SKM-1 (cell line): Measurements from ENCODE around the gene STPG2.

Experiments
- DNase-seq: peaks from one replicate; lab custom pipeline; 2025; ENCODE audit not compliant: unreplicated experiment; lab: John Stamatoyannopoulos, UW

STPG2 gene

GRCh38 chr4:97525236-97525635 lies 618.0 kb downstream of the STPG2 start:
- DNase-seq = no peak

DNA sequence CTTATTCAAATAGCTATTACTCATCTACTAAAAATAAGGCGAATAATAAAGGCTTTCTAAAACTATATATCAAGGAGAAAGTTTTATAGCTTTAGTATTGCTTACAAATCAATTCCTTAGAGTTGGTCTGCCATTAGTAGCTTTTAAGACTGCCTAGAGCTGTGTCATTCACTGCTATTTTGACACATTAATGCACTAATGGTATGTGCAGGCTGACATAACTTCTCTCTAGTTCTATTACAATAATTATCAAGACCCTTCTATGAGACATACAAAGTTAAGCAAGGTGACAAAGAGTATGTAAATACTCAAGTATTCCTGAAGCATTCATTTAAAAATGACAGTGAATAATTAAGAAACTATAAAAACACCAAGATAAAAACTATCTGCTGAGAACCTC lies 625.3 kb downstream of the STPG2 start:
- no peak for DNase-seq

- no peak for DNase-seq
These were observed 629.4 kb downstream of the STPG2 start for GRCh38 chr4:97513917-97514316.
